AG09309 (cell line): ENCODE results near the gene NTSR1.

ENCODE experiments used
- DNase-seq: peaks from one replicate; pipeline ENCODE4 v3.0.0-alpha.2; 2010; ENCODE audit warnings: low read depth
- H3K4me3 ChIP-seq: 2 replicates; pipeline ENCODE4 v1.5.1; 2011; ENCODE audit warnings: mild to moderate bottlenecking, low read depth, low read length, moderate library complexity; ENCODE audit not compliant: control insufficient read depth
- TF ChIP-seq, protein P1 (sequence below): IDR thresholded peaks from 2 replicates; pipeline ENCODE4 v1.5.1; 2011; ENCODE audit warnings: mild to moderate bottlenecking, low read depth, low read length, inconsistent platforms; ENCODE audit not compliant: insufficient read depth, control insufficient read depth; ENCODE audit errors: missing control alignments

Gene NTSR1

DNA sequence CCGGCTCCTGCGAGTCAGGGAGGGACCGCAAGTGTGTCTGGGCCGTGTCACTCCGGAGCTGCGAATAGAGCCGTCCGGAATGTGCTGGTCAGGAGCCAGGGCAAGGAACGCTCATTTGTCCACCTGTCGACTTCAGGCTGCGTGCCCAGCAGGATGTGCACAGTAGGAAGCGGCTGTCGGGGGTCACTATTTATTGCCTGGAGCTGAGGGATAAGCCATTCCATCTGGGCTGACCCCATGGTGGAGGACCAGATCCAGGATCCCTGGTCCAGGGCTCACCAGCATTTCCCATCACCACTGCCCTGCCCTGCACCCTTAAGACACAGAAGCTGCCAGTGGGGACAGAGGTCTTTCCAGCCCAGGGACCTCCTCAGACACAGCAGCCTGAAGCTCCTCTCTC lies 14.7 kb downstream of the NTSR1 start:
- no peak overlapping the region for H3K4me3 ChIP-seq
- DNase-seq: no peak
- TF ChIP-seq, protein P1, sequence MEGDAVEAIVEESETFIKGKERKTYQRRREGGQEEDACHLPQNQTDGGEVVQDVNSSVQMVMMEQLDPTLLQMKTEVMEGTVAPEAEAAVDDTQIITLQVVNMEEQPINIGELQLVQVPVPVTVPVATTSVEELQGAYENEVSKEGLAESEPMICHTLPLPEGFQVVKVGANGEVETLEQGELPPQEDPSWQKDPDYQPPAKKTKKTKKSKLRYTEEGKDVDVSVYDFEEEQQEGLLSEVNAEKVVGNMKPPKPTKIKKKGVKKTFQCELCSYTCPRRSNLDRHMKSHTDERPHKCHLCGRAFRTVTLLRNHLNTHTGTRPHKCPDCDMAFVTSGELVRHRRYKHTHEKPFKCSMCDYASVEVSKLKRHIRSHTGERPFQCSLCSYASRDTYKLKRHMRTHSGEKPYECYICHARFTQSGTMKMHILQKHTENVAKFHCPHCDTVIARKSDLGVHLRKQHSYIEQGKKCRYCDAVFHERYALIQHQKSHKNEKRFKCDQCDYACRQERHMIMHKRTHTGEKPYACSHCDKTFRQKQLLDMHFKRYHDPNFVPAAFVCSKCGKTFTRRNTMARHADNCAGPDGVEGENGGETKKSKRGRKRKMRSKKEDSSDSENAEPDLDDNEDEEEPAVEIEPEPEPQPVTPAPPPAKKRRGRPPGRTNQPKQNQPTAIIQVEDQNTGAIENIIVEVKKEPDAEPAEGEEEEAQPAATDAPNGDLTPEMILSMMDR: no peak

DNA sequence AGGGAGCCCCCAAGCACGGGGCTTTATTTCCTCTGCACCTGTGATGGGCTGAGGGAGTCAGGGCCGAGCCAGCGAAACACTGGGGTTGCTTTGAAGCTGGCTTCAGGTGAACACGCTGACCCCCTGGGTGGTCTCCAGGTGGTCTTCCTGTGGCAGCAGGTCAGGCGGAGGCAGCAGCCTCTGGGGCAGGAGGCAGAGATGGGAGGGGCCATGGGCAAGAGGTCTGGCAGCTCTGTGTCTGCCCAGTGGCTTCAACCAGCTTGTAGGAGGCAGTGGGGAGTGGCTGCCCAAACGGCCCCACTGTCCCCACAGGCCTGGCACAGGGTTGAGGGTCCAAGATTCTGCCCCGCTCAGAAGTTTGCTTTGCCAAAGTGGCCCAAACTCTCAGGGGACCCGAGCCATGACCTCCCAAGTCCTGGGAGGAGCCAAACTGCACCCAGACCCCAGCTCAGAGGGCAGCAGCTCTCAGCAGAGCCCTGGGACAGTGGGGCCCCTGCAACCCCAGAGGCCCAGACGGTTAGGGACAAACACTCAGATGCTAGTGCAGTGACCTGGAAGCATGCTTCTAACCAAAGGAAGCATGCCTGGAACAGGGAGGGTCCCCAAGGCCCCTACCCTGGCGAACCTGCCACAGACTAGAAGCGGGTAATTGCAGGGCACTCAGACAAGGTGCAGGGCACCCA lies 15.3 kb downstream of the NTSR1 start:
- TF ChIP-seq, protein P1: no peak
- no peak for DNase-seq
- H3K4me3 ChIP-seq: no peak overlapping the region

DNA sequence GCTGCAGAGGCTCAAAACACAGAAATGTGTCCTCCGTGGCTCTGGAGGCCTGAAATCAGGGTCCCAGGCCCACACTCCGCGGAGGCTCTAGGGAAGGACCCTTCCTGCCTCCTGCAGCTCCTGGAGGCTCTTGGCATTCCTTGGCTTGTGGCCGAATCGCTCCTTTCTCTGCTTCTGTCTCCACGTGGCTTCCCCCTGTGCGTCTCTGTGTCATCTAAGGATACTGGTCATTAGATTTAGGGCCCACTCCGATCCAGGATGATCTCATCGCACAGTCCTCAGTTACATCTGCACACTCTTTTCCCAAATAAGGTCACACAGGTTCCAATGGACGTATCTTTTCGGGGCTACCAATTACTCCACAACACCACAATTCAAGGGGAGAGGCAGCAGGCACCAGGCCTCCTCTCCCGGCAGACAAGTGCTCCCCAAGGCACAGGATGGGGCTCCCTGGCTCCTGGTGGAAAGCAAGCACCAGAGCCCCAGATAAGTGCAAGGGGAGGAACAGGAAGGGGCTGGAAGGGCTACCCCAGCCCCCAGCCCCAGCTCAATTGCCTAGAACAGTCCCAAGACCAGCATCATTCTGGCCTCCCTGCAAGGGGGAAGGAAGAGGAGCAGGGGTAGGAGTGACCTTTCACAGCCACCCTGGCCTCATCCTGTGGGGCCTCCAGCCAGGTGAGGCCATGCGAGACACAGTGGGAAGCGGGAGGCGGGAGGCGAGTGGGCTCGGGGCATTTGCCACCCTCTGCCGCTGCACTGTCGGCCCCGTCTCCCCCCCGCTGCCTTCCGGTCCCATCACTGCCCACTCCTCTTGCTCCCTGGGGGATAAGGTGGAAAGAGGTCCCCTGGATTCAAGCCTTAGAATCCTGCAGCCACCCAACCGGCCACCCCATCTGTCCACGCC lies 16.3 kb downstream of the NTSR1 start:
- no peak for DNase-seq
- TF ChIP-seq, protein P1: no peak
- no peak overlapping the region for H3K4me3 ChIP-seq

DNA sequence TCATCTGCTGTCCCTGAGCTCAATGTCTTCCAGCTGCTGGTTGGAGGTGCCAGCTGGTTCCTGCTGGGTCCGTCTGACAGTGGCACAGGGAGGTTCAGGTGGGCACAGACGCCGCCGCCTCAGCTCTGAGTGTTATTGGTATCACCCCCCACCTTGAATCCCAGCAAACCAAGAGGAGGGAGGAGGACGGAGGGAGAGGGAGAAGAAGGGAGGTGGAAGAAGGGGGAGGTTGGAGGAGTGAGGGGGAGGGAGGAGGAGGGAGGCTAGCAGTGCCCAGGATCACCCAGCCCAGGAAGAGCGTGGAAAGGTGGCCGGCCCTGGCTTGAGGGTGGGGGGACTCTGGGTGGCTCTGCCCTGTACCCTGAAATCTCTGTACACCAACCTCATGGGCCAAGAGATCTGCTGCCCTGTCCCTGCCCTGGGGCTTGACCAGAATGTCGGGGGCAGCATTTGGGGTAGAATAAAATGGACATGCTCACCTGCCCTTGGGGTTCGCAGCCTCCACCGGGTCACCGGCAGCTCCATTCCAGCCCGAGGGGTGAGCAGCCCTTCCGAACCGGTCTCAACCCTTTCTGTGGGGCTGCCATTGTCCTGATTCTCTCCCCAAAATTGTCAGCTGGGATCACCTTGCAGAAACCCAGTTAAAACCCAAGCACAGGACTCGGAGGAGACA lies 17.1 kb downstream of the NTSR1 start:
- TF ChIP-seq, protein P1: no peak
- DNase-seq: no peak
- H3K4me3 ChIP-seq: no peak overlapping the region

DNA sequence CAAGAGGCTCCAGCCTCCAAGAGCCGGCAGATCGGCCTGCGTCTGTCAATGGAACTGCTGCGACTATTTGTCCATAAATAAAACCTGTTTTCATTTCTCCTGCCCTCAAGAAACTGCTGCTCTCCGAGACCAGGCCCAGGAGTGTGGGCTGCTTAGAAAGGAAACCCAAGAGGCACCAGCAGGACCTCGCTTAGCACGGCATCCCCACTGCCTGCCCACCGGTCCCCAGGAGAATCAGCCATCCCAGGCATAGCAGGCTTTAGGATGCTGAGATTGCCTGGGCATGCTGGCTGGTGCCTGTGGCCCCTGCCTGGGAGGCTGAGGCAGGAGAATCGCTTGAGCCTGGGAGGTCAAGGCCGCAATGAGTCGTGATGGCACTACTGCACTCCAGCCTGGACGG lies 17.6 kb downstream of the NTSR1 start:
- TF ChIP-seq, protein P1: no peak
- H3K4me3 ChIP-seq: no peak overlapping the region
- no peak for DNase-seq

DNA sequence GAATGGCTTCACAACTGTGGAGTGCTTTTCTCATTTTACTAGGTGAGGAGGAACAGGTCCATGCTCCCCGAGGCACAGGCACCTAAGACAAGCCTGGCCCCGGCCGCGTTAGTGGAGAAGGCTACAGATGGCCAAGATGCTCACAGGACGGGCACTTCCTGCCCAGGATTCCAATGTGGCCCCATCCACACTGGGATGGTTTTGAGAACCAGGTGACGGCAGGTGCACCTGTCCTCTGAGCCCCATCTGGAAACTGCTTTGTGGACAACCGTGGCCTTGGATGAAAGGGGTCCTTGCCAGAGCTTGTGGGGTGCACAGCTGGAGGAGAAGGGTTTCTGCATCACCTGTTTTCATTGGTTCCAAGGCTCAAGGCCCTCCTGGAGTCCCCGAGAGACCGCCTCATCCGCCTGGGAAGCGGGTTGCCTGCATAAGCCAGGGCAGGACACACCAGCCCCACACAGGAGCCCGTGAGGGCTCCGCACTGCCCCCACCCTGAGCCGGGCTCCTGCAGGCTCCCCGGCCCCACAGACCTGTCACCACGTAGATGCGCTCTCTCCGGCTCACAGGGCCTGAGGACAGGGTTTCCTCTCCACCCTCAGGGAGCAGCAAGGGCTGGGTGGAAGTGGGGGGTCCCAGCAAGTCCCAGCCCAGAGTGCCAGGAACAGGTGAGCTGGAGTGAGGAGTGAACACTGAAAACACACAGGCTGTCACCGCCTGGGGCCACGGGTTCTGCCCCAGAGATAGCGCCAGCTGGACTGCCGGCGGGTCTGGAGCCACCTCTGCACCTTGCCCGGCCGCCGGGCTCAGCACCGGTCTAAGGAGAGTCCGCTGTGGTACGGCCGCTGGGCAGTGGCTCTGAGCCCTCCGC lies 18.3 kb downstream of the NTSR1 start:
- no peak for DNase-seq
- H3K4me3 ChIP-seq: no peak overlapping the region
- TF ChIP-seq, protein P1: no peak
